Mucosa of gallbladder (tissue), 1 donor: Measurements from ENCODE around the gene TMEM119. TPM values are rescaled to one million over a fixed set of nuclear protein-coding genes. Genes with fewer than 3 reads are reported as not detected.
A peak's percentile ranks its signal among the peaks of the same experiment; 100 is the strongest.

Experiments
- DNase-seq: peaks from one replicate; pipeline ENCODE4 v3.0.0-alpha.2; 2020; ENCODE audit warnings: low spot score
- total RNA-seq: library from RNA; stranded (reverse); gene quantifications from one replicate; pipeline ENCODE4 v1.2.1, GENCODE V29; 2021
- donor health status: DM: no; HTN: no; CAD: no.

TMEM119 gene
- total RNA-seq, 1 donor from 2014 or later, result 10.6 TPM

DNA sequence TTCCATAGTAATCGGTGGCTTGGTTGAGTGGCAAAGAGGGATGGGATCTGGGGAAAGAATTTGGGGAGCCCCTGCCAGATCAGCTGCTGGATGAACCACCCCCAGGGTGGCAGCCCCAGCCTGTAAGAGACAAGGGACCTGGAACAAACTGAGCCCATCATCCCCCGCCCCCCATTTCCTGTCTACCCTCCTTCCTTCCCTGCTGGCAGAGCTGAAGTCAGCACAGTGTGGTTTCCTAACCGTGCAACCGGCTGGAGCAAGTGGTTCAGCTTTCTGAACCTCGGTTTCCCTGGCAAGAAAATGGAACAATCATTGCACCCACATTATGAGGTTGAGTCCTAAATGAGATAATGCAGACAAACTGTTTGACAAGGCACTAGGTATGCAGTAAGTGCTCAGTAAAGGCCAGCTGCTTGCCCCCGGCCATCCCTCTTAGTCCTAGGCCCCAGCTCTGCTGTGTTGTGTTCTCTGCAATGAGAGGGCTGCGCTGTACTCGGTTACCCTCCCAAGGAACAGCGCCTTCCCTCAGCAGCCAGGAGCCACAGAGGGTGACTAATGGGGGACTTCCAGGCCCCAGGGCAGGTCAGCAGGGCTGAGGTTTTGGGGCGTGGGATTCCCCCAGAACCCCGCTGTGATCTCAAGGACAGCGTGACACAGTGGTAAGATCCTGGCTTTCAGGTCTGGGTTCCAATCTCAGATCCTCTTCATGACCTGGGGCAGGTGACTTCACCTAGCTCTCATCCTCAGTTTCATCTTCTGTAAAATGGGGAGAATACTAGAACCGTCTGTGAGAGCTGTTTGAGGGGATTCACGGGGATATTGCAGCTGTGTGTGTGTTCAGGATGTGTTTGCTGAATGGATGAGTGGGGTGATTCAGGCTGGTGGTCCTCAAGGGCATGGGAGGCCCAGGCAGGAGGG, 19.3 kb upstream of the TMEM119 start:
- DNase-seq, result no peak

DNA sequence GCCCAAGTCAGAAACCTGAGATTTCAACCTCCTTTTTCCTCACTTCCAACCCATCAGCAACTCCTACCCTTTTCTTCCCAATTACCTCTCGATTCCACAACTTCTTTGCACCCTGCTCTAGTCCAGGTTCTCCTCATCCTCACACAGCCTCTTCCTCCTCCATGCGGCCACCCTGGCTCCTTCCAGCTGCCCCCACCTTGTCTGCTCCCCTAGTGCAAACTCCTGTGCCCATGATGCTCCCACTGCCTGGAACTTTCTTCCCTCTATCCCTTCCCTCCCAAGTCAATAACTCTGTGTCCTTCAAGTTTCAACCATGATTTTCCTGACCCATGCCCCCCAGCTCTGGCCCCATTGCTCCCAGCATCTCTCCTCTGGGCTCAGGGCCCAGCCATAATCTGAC, 18.5 kb upstream of the TMEM119 start:
- DNase-seq, result no peak

DNA sequence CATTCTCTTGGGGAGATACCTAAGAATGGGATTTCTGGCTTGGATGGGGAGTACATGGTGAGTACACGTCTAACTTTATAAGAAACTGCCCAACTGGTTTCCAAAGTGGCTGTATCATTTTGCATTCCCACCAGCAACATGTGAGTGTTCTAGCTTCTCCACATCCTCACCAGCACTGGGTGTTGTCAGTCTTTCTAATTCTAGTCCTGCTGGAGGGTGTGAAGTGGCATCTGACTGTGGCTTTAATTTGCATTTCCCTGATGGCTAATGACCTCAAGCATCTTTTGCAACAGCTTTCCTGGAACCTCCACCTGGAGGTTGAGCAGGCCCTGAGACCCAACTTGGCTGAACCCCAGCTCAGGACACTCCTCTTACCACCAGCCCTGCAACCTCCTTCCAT, 18.0 kb upstream of the TMEM119 start:
- no peak for DNase-seq

DNA sequence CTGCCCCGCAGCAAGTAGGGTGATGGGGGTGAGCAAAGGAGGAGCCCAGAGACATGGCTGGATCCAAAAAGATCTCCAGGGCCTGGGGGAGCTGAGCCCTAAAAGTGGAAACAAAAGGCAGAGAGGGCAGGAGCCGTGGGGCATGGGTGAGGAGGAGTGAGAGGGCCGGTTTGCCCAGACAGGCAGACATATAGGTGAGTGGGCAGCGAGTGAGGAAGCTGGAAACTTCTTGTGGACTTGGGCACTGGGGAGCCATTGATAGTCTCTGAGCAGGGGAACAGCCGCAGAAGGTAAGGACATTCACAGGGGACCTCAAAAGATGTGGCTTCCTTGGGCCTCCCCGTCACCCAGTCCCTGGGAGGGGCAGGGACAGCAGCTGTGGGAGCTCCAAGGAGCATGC, 16.8 kb upstream of the TMEM119 start:
- DNase-seq, result no peak

DNA sequence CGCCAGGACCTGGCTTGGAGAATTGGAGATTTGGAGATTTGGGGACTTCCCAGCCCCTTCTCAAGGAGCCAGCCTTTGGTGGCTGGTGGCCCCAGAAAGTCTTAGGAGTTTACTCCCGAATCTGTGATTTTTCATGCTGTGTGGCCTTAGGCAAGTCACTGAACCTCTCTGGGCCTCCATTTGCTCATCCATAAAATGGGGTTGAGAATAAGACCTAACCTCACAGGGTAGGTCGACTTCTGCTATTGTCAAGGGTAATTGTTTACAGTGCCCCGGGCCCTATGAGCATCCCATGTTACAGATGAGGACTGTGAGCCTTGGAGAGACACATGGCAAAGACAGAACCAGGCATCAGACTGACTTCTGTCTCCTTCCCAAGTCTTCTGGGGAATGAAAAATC, 16.2 kb upstream of the TMEM119 start:
- no peak for DNase-seq

DNA sequence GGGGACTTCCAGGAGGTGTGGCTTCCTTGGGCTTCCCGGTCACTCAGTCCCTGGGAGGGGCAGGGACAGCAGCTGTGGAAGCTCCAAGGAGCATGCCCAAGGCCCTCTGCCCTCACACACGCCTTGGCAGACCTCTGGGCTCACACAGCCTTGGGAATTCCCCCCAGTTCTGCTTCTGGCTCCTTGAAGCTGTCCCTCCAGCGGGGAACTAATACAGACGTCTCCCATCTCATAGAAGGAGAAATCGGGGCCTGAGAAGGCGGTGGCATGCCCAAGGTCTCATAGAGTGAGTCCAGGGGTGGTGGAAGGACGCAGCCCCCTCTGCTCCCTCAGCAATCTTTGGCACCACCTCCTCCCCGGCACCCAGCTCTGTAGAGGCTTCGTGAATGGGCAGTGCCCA, 15.7 kb upstream of the TMEM119 start:
- DNase-seq, result no peak

DNA sequence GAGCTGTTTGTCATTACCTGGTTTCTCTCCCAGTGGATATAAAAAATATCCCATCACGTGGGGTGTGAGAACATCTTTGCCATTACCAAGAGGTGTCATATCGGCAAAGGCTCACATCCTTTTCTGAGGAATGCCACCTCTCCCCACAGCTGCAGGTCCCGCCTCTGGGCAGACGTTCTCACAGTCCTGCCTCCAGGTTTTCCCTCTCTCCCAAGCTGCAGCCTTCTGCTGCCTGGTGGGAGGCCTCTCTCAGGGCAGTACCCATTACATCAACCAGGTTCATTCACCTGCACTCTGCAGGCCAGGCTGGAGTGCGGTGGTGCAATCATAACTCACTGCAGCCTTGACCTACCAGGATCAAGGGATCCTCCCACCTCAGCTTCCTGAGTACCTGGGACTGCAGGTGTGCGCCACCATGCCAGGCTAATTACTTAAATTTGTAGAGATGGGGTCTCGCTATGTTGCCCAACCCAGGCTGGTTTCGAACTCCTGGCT, 15.0 kb upstream of the TMEM119 start:
- no peak for DNase-seq

DNA sequence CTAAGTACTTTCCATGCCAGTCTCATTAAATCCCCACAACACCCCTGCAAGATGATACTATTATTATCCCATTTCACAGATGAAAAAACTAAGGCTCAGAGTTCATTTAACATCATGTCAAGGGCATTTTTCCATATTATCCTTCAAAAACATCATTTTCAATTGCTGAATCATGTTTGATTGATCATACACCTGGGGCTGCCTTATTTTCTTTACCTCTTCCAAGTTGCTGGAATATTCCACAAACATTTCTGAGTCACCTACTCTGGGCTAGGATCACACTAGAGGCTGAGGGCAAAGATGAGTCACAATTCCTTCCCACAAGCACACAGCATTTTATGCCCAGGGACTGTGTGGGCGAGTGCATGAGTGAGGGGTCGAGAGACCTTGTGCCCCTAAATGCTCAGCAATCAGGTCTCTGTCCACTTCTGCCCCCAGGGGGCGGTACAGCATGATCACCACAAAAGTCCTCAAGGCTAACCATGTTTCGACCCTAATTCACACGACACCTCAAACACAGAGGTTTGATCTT, 14.1 kb upstream of the TMEM119 start:
- DNase-seq, result no peak

DNA sequence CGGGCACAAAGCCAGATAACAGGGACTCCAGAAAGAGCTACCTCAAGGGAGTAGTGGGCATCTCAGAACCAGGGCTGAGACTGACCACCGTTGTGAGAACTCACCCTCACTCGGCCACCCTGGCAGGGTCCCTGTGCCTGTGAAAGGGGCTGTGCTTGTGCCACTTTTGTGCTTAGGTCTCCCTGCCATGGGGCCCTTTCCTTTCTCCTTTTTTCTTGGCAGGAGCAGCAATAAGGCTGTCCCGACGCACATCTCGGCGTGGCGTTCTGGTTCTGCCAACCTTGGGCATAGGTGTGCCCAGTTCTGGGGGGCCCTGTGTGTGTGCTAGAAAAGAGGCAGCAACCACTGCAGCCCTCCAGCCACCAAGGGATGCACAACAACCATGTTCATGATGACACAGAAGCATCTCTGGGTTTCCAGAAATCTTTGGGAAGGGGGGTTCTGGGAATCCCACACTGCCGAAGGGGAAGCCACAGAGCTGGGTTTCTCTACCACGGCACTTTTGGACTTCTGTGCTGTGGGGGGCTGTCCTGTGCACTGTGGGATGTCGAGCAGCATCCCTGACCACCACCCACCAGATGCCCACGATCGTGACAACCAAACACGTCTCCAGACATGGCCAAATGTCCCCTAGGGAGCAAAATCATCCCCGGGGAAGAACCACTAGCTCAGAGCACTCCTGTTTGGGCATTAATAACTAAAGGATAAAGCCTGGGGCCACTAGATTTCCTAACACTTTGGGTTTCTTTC, 13.1 kb upstream of the TMEM119 start:
- DNase-seq, result no peak

DNA sequence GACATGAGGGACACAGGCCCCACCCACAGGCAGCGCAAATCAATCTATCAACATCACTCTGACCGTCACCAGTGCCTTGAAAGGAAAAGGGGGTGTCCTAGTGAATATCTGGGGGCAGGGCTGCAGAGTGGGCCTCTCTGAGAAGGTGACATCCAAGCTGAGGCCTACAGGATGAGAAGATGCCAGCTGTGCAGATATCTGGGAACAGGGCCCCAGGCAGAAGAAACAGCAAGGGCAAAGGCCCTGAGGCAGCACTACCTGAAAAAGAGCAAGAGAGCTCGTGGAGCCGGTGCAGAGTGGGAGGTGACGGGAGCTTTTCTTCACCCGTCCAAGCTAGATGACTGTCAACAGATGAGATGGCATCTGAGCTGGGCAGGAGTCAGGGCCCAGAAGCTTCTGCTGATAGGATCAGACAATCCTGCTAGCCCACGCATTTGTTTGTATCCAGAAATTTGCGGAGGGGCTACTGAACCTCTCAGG, 12.5 kb upstream of the TMEM119 start:
- no peak for DNase-seq

DNA sequence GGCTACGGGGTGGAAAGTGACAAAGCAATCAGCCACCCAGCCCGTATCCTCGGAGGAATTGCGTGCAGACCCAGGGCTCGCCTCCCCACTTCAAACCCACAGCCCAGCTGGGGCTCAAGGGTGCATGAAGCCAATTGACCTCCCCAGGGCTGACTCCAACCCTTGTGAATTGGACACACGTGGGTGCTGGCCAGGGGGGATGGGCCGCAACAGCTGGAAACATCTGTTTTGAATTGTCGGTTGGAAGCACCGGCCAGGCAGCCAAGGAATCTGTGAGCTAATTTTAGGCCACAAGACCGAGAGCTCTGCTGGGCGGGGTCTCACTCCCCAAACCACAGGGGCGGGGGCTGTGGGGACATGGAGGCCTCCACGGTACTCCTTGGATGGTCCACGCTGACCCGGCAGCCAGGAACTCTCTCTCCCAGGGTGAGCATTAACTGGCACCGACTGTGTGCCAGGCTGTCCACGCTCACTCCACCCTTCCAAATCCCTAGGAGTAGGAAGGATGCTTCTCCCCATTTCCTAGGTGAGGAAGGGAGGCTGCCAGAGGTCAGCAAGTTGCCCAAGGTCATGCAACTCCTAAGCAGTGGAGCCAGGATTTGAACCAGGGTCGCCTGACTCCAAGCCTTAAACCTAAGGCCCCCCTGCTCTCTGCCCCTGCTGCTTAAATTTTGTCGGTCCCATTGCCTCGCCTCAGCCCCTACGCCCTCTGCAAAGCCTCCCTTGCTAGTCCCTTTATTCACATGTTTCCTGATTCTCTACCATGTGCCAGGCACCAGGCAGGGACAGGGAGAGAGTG, 11.9 kb upstream of the TMEM119 start:
- peak; percentile 68 for DNase-seq

DNA sequence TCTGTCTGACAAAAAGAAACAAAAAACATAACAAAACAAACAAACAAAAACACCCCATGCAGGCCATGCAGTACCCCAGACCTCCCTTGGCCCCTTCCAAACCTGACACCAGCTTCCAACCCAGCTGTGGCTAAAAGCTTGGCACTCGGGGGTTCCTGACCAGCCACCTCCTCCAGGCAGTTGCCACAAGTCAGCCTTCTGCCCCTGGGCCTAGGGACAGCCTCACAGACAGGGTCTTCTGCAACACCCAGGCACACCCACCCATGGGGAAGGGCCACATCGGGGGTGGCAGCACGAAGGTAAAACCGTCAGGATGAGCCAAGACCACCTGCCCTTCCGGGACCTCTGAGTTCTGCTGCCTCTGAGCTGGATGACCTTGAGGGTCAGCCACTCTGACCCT, 10.7 kb upstream of the TMEM119 start:
- no peak for DNase-seq

DNA sequence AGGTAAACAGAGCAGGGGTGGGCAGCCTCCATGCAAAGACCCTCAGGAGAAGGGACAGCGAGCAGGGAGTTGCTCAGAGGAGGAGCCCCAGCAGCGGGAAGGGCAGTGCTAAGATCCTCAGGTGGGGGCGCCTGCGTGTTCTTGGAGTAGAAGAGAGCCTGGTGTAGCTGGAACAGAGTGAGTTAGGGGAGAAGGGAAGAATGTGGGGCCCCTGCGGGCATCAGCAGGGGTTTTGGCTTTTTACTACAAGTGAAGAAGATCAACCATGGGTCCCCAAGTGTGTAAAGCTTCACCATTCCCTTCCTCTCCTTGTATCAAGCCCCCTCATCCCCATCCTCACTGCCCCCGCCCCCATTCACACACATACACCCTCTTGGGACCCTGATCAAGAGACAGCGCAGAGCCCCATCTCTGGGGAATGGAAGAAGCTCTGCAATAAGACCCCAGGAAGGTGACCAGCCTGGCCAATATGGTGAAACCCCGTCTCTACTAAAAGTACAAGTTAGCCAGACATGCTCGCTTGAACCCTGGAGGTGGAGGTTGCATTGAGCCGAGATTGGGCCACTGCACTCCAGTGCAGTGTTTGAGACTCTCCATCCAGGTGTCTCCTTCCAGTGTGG, 10.2 kb upstream of the TMEM119 start:
- no peak for DNase-seq

DNA sequence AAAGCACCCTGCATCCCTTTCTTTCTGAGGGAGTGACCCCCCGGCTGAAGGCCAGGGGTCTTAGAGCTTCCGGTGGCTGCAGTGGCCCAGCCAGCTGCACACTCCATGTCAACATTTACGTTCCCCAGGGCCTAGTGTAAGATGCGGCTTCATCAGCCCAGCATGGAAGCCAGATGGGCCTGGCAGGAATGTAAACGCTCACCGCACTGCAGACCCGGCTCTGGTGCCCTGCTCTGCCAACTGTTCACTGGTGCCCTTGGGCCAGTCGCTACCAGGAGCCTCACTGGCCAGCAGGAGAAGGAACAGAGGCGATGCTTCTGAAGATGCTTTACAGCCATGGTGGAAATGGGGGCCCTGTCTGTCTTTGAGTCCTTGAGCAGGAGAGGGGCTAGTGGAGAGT, 8.6 kb upstream of the TMEM119 start:
- DNase-seq, result no peak

DNA sequence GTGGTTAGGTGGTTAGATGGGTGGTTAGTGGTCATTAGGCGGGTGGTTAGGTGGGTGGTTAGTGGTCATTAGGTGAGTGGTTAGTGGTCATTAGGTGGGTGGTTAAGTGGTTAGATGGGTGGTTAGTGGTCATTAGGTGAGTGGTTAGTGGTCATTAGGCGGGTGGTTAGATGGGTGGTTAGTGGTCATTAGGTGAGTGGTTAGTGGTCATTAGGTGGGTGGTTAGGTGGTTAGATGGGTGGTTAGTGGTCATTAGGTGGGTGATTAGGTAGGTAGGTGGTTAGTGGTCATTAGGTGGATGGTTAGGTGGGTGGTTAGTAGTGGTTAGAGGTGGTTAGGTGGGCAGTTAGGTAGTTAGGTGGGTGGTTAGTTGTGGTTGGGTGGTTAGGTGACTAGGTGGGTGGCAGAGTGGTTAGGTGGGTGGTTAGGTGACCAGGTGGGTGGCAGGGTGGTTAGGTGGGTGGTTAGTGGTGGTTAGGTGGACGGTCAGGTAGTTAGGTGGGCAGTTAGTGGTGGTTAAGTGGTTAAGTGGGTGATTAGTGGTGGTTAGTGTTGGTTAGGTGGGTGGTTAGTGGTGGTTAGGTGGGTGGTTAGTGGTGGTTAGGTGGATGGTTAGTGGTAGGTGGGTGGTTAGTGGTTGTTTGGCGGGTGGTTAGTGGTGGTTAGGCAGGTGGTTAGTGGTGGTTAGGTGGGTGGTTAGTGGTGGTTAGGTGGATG, 8.0 kb upstream of the TMEM119 start:
- DNase-seq, result no peak

DNA sequence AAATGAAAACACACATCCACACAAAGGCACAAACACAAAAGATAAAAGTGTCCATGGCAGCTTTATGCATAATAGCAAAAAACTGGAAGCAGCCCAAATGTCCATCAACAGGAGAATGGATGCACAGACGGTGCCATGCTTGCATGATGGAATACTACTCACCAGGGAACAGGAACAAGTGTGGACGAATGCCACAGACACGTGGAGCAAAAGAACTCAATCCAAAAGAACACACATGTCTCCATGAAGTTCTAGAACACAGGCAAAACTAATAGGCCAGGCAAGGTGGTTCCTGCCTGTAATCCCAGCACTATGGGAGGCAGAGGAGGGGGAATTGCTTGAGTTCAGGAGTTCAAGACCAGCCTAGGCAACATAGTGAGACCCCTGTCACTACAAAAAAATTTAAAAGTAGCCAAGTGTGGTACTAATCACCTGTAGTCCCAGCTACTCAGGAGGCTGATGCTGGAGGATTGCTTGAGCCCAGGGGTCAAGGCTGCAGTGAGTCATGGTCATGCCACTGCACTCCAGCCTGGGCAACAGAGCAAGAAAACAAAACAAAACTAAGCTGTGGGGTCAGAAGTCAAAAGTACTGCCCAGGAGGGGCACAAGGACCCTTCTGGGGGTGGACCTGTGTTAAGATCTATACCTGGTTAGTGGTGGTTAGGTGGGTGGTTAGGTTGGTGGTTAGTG, 7.3 kb upstream of the TMEM119 start:
- no peak for DNase-seq

DNA sequence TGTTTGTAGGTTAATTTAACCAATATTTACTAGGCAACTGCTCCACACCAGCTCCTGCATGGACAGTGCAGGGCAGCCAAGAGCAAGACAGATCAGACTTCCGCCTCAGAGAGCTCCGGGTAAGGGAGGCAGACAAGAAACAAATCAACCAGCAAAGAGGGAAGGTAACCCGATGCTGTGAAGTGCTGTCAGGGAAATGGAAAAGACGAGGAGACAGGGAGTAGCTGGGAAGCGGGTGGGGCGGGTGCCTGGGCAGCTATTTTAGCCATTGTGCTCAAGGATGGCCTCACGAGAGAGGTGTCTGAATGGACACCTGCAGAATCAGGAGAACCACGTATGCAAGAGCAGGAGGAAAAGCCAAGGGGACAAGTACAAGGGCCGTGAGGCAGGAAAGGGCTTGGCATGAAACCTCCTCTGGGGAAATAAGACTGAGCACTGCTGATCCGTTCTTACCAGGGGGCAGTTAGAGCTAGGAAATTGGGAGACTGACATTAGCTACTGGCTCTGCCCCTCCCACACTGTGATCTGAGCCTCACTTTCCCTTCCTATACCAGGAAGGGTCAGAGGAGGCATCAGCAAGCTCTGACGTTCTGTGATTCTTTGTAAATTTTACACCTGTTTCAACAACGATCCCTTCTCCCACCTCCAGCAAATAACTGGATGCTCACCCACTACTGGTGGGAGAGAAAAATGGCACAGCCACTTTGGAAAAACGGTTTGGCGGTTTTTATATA, 6.5 kb upstream of the TMEM119 start:
- no peak for DNase-seq

DNA sequence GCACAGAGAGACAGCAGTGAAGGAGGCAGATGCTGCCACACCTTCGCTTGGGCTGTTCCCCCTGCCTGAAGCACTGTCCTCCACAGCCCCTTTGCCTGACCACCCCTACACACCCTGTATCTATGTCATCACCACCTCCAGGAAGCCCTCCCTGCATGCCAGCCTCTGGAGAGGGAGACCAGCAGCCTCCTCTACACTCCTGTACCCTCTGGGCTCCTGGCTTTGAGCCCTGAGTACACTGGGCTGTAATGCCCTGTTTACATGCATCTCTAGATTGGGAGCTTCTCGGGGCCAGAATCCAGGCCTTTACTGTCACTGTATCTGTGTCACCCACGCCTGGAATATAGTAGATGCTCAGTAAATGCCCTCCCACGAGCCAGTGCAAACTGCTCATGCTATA, 5.9 kb upstream of the TMEM119 start:
- DNase-seq, result no peak

DNA sequence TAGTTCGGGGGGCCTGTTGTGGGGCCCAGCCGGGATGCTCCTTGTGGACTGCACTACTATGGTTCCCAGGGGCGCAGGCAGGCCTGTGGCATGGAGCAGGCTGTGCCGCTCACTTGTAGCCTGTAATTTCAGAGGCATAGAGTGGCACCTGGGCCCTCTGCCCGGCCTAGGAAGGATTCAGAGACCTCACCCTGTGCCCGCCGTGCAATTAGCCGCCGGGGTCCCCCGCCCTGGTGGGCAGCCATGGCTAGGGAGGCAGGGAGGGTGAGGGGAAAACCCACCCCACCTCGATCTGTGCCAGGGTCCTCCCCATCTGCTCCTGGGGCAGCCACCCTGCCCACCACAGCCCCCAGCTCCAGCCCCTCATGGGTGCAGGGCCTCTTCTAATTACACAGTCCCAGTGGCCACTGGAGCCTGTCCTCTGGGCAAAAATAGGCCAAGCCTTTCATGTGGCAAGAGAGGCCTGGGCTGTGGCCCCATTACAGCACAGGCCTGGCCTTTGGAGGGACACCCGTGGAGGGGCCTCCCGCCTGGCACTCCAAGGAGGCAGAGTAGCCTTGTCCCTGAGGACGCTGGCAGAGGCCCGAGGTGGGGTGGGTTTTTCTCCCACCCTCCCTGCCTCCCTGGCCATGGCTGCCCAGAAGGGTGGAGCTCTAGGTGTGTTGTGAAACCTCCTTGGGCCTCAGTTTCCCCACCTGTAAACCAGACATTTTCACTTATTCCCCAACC, 5.3 kb upstream of the TMEM119 start:
- no peak for DNase-seq
